ENCODE data around the gene PLEKHA7. TPM values are rescaled to one million over a fixed set of nuclear protein-coding genes. Genes with fewer than 3 reads are reported as not detected.
A peak's percentile ranks its signal among the peaks of the same experiment; 100 is the strongest.

The PLEKHA7 gene
- total RNA-seq, 1 donor from 2014 or later, result 37.5 TPM

GRCh38 chr11:16933756-16934603 is 80.2 kb downstream of the PLEKHA7 start:
- no peak for TF ChIP-seq CTCF (conservative IDR thresholded peaks at IDR 0.05; ENCODE audit: low read depth, low read length)
- no peak for DNase-seq (ENCODE audit: low read depth)
- no peak overlapping the region for H3K4me3 ChIP-seq (ENCODE audit: low read depth, low read length)

- DNase-seq (ENCODE audit: low read depth), result no peak
- no peak for TF ChIP-seq CTCF (conservative IDR thresholded peaks at IDR 0.05; ENCODE audit: low read depth, low read length)
Measured at GRCh38 chr11:16933291-16933690, 80.9 kb downstream of the PLEKHA7 start.

GRCh38 chr11:16928044-16928443 is 86.2 kb downstream of the PLEKHA7 start:
- H3K4me3 ChIP-seq (ENCODE audit: low read depth, low read length), result no peak overlapping the region
- TF ChIP-seq CTCF (conservative IDR thresholded peaks at IDR 0.05; ENCODE audit: low read depth, low read length), result no peak
- DNase-seq (ENCODE audit: low read depth), result no peak

More at GRCh38 chr11:16933291-16933690, 80.9 kb downstream of the PLEKHA7 start:
- no peak overlapping the region for H3K4me3 ChIP-seq (ENCODE audit: low read depth, low read length)

GRCh38 chr11:16926883-16927626 is 87.2 kb downstream of the PLEKHA7 start:
- no peak for TF ChIP-seq CTCF (conservative IDR thresholded peaks at IDR 0.05; ENCODE audit: low read depth, low read length)
- no peak overlapping the region for H3K4me3 ChIP-seq (ENCODE audit: low read depth, low read length)
- no peak for DNase-seq (ENCODE audit: low read depth)

- TF ChIP-seq CTCF (conservative IDR thresholded peaks at IDR 0.05; ENCODE audit: low read depth, low read length), result no peak
- H3K4me3 ChIP-seq (ENCODE audit: low read depth, low read length), result peak overlapping the region; percentile 60
- DNase-seq (ENCODE audit: low read depth), result no peak
Measured at GRCh38 chr11:16925561-16926065, 88.6 kb downstream of the PLEKHA7 start.

- no peak for TF ChIP-seq CTCF (conservative IDR thresholded peaks at IDR 0.05; ENCODE audit: low read depth, low read length)
- peak overlapping the region; percentile 60 for H3K4me3 ChIP-seq (ENCODE audit: low read depth, low read length)
- DNase-seq (ENCODE audit: low read depth), result no peak
Measured at GRCh38 chr11:16924826-16925560, 89.2 kb downstream of the PLEKHA7 start.
